Neutrophil (primary cell): ENCODE data around the gene C19orf25.

Experiments
- H3K27ac ChIP-seq: fragments of 200-600 bp; sonication (generic); 2 replicates; pipeline ENCODE4 v1.5.1; 2016; ENCODE audit warnings: mild to moderate bottlenecking, moderate library complexity
- H3K27me3 ChIP-seq: fragments of 200-600 bp; sonication (generic); 2 replicates; pipeline ENCODE4 v1.6.0; 2016; ENCODE audit warnings: mild to moderate bottlenecking
- H3K36me3 ChIP-seq: fragments of 200-600 bp; sonication (generic); 2 replicates; pipeline ENCODE4 v1.5.1; 2017
- H3K4me1 ChIP-seq, 2 experiments: fragments of 200-600 bp in 1 of 2; sonication (generic) in 1 of 2; 1 replicate in 1 of 2; 2 replicates in 1 of 2; pipeline versions ENCODE4 v1.5.1 to v1.6.1; 2013 to 2016; ENCODE audit warnings: low read depth in 1 of 2, low read length in 1 of 2, mild to moderate bottlenecking in 1 of 2, moderate library complexity in 1 of 2; ENCODE audit not compliant: control insufficient read depth in 1 of 2, insufficient read depth in 1 of 2
- H3K4me3 ChIP-seq, 2 experiments: fragments of 200-600 bp in 1 of 2; sonication (generic) in 1 of 2; 1 replicate in 1 of 2; 2 replicates in 1 of 2; pipeline ENCODE4 v1.5.1; 2013 to 2016; ENCODE audit warnings: low read depth in 1 of 2, low read length in 1 of 2, mild to moderate bottlenecking in 1 of 2, moderate library complexity in 1 of 2
- H3K9me3 ChIP-seq: fragments of 200-600 bp; sonication (generic); 2 replicates; pipeline ENCODE4 v1.5.1; 2016
- CTCF ChIP-seq: fragments of 200-600 bp; sonication (generic); IDR thresholded peaks from 2 replicates; pipeline ENCODE4 v1.5.1; 2016; ENCODE audit warnings: antibody characterized with exemption

The C19orf25 gene

GRCh38 chr19:1460033-1460995 lies 18.7 kb downstream of the C19orf25 start:
- Histone ChIP-seq H3K9me3 (no peaks in the 10 kb centered on the region), H3K36me3 (peaks cover 19% of the 10 kb centered on the region), H3K27me3 (peaks cover 67% of the 10 kb centered on the region), H3K27ac (no peak overlapping the region), H3K4me1 (peaks cover 1 to 3% of the 10 kb centered on the region in 2 experiments), H3K4me3 (no peak overlapping the region)
- no peak for TF ChIP-seq CTCF

GRCh38 chr19:1459479-1459878 lies 19.5 kb downstream of the C19orf25 start:
- Histone ChIP-seq H3K4me3 (no peak overlapping the region), H3K27ac (no peak overlapping the region), H3K36me3 (peaks cover 19% of the 10 kb centered on the region), H3K9me3 (no peaks in the 10 kb centered on the region), H3K27me3 (peaks cover 67% of the 10 kb centered on the region), H3K4me1 (peaks cover 4 to 7% of the 10 kb centered on the region in 2 experiments)
- TF ChIP-seq CTCF: no peak

- Histone ChIP-seq H3K4me3 (no peak overlapping the region), H3K36me3 (peaks cover 19% of the 10 kb centered on the region), H3K4me1 (peaks cover 4 to 7% of the 10 kb centered on the region in 2 experiments), H3K27me3 (peaks cover 74% of the 10 kb centered on the region), H3K27ac (no peak overlapping the region), H3K9me3 (no peaks in the 10 kb centered on the region)
- TF ChIP-seq CTCF: no peak
Measured at GRCh38 chr19:1457892-1458291, 21.1 kb downstream of the C19orf25 start.

GRCh38 chr19:1457031-1457739 lies 21.8 kb downstream of the C19orf25 start:
- TF ChIP-seq CTCF: no peak
- H3K9me3 ChIP-seq: no peaks in the 10 kb centered on the region
- peaks cover 4 to 7% of the 10 kb centered on the region in 2 experiments for H3K4me1 ChIP-seq
- H3K36me3 ChIP-seq: peaks cover 19% of the 10 kb centered on the region
- no peak overlapping the region for H3K4me3 ChIP-seq
- peaks cover 81% of the 10 kb centered on the region for H3K27me3 ChIP-seq
- H3K27ac ChIP-seq: no peak overlapping the region

- H3K27ac ChIP-seq: no peak overlapping the region
- H3K36me3 ChIP-seq: peaks cover 18% of the 10 kb centered on the region
- no peak overlapping the region for H3K4me3 ChIP-seq
- no peaks in the 10 kb centered on the region for H3K9me3 ChIP-seq
- no peak for TF ChIP-seq CTCF
- peaks cover 4 to 7% of the 10 kb centered on the region in 2 experiments for H3K4me1 ChIP-seq
- peaks cover 85% of the 10 kb centered on the region for H3K27me3 ChIP-seq
Measured at GRCh38 chr19:1456121-1456900, 22.7 kb downstream of the C19orf25 start.
